HepG2 (cell line): ENCODE data around the gene RARA. TPM values are rescaled to one million over a fixed set of nuclear protein-coding genes. Genes with fewer than 3 reads are reported as not detected.

Experiments used
- ATF7 ChIP-seq, 2 experiments: fragments of 450-650 bp in 1 of 2; sonication (generic) in 1 of 2; formaldehyde crosslinking in 1 of 2; IDR thresholded peaks; 2 replicates each; pipeline versions ENCODE4 v1.4.0 to v1.6.1; 2016 to 2020; ENCODE audit warnings: antibody characterized with exemption in 1 of 2, mild to moderate bottlenecking in 1 of 2, missing genetic modification reagents in 1 of 2
- DNMT1 ChIP-seq: sonication (generic); formaldehyde crosslinking; IDR thresholded peaks from 2 replicates; pipeline ENCODE4 v1.5.1; 2020; ENCODE audit warnings: mild to moderate bottlenecking, missing genetic modification reagents
- FOXK1 ChIP-seq: sonication (generic); formaldehyde crosslinking; IDR thresholded peaks from 2 replicates; pipeline ENCODE4 v1.4.0; 2020; ENCODE audit warnings: low read depth, missing genetic modification reagents, borderline replicate concordance
- HDAC1 ChIP-seq: sonication (generic); formaldehyde crosslinking; IDR thresholded peaks from 2 replicates; pipeline ENCODE4 v1.5.1; 2020; ENCODE audit warnings: mild to moderate bottlenecking, missing genetic modification reagents
- NONO ChIP-seq, 2 experiments: fragments of 450-650 bp in 1 of 2; sonication (generic) in 1 of 2; formaldehyde crosslinking in 1 of 2; IDR thresholded peaks in 1 of 2; conservative IDR thresholded peaks in 1 of 2; 2 replicates each; pipeline versions ENCODE4 v1.6.1 to v1.8.0; 2017 to 2022; ENCODE audit warnings: mild to moderate bottlenecking in 1 of 2, missing genetic modification reagents in 1 of 2, moderate library complexity in 1 of 2
- NR2F2 ChIP-seq: IDR thresholded peaks from 2 replicates; pipeline ENCODE4 v1.6.1; 2012; ENCODE audit warnings: low read depth, inconsistent platforms, borderline replicate concordance
- PAWR ChIP-seq: sonication (generic); formaldehyde crosslinking; IDR thresholded peaks from 2 replicates; pipeline ENCODE4 v1.4.0; 2020; ENCODE audit warnings: missing genetic modification reagents, mild to moderate bottlenecking, borderline replicate concordance
- SETDB1 ChIP-seq: sonication (generic); formaldehyde crosslinking; IDR thresholded peaks from 2 replicates; pipeline ENCODE4 v1.5.1; 2020; ENCODE audit warnings: missing genetic modification reagents, mild to moderate bottlenecking, borderline replicate concordance
- TBX3 ChIP-seq: fragments of 450-650 bp; IDR thresholded peaks from 2 replicates; pipeline ENCODE4 v1.6.1; 2017; ENCODE audit warnings: antibody characterized with exemption, mild to moderate bottlenecking, inconsistent platforms, borderline replicate concordance
- ZNF180 ChIP-seq: sonication (generic); formaldehyde crosslinking; IDR thresholded peaks from 2 replicates; pipeline ENCODE4 v1.4.0; 2020; ENCODE audit warnings: low read depth, missing genetic modification reagents, borderline replicate concordance
- ZNF274 ChIP-seq: sonication (generic); formaldehyde crosslinking; IDR thresholded peaks from 2 replicates; pipeline ENCODE4 v1.5.1; 2020; ENCODE audit warnings: mild to moderate bottlenecking, missing genetic modification reagents
- polyA plus RNA-seq, 8 experiments: library from polyadenylated mRNA; depleted of rRNA in 3 of 8; stranded (reverse) in 7 of 8; unstranded in 1 of 8; fragments of >200 nt; fragmentation: Illumina TruSeq in 4 of 8; extraction: Trizol in 4 of 8; gene quantifications; 2 replicates each; pipeline versions ENCODE4 v1.2.1 to v1.2.3, GENCODE V29; 2011 to 2016; ENCODE audit warnings: low read depth in 4 of 8, missing spikeins in 1 of 8, mixed read lengths in 1 of 8; ENCODE audit not compliant: insufficient read depth in 1 of 8
- total RNA-seq, 5 experiments: library from RNA; depleted of rRNA; stranded (reverse); fragments of >200 nt; fragmentation: Illumina TruSeq; extraction: Trizol; gene quantifications; 2 replicates each; pipeline ENCODE4 v1.2.3, GENCODE V29; 2016; ENCODE audit warnings: low read depth in 1 of 5
- TF ChIP-seq, protein P1 (sequence below): sonication (generic); formaldehyde crosslinking; IDR thresholded peaks from 2 replicates; pipeline ENCODE4 v1.4.0; 2020; ENCODE audit warnings: missing genetic modification reagents, borderline replicate concordance
- TF ChIP-seq, protein P2 (sequence below): sonication (generic); formaldehyde crosslinking; IDR thresholded peaks from 2 replicates; pipeline ENCODE4 v1.8.0; 2022; ENCODE audit warnings: missing genetic modification reagents, mild to moderate bottlenecking, borderline replicate concordance
- TF ChIP-seq, protein P3 (sequence below): IDR thresholded peaks from 2 replicates; pipeline ENCODE4 v1.6.1; 2016; ENCODE audit warnings: low read depth, control low read depth
- TF ChIP-seq, protein P4 (sequence below): sonication (generic); formaldehyde crosslinking; IDR thresholded peaks from 2 replicates; pipeline ENCODE4 v1.5.1; 2020; ENCODE audit warnings: mild to moderate bottlenecking, missing genetic modification reagents, moderate library complexity
- TF ChIP-seq, protein P5 (sequence below): sonication (generic); formaldehyde crosslinking; IDR thresholded peaks from 2 replicates; pipeline ENCODE4 v1.5.0; 2020; ENCODE audit warnings: missing genetic modification reagents

RARA gene
- total and polyA plus RNA-seq, 2 of the 13 experiments (the other 11 are each of a cell fraction or from before 2014, with no cell fraction given): 6.4 to 8.6 TPM

DNA sequence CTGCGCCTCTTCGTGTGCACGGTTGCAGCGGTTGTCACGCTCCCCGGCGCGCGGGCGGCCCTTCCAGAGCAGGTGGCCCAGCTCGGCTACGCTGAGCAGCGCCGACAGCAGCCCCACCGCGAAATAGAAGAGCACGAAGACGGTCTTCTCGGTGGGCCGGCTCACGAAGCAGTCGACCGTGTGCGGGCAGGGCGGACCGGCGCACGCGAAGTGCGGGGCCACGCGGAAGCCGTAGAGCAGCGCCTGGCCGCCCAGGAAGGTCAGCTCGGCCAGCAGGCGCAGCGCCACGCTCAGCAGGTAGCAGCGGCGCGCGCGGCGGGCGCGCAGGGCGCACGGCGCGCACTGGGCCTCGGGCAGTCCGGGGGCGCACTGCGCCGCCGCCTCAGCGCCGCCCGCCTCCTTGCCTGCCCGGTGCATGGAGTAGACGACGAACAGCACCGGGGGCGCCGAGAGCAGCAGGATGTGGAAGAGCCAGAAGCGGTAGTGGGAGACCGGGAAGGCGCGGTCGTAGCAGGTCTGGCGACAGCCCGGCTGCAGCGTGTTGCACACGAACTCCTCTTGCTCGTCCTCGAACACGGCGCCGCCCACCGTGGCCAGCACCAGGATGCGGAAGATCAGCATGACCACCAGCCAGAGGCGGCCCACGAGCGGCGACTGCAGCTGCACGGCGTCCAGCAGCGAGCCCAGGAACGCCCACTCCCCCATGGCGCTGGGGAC is 54.3 kb downstream of the RARA start (continued):
- TF ChIP-seq, protein P1, sequence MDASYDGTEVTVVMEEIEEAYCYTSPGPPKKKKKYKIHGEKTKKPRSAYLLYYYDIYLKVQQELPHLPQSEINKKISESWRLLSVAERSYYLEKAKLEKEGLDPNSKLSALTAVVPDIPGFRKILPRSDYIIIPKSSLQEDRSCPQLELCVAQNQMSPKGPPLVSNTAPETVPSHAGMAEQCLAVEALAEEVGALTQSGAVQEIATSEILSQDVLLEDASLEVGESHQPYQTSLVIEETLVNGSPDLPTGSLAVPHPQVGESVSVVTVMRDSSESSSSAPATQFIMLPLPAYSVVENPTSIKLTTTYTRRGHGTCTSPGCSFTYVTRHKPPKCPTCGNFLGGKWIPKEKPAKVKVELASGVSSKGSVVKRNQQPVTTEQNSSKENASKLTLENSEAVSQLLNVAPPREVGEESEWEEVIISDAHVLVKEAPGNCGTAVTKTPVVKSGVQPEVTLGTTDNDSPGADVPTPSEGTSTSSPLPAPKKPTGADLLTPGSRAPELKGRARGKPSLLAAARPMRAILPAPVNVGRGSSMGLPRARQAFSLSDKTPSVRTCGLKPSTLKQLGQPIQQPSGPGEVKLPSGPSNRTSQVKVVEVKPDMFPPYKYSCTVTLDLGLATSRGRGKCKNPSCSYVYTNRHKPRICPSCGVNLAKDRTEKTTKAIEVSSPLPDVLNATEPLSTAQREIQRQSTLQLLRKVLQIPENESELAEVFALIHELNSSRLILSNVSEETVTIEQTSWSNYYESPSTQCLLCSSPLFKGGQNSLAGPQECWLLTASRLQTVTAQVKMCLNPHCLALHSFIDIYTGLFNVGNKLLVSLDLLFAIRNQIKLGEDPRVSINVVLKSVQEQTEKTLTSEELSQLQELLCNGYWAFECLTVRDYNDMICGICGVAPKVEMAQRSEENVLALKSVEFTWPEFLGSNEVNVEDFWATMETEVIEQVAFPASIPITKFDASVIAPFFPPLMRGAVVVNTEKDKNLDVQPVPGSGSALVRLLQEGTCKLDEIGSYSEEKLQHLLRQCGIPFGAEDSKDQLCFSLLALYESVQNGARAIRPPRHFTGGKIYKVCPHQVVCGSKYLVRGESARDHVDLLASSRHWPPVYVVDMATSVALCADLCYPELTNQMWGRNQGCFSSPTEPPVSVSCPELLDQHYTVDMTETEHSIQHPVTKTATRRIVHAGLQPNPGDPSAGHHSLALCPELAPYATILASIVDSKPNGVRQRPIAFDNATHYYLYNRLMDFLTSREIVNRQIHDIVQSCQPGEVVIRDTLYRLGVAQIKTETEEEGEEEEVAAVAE (CRISPR knock-in tag): no peak
- TF ChIP-seq, protein P2, sequence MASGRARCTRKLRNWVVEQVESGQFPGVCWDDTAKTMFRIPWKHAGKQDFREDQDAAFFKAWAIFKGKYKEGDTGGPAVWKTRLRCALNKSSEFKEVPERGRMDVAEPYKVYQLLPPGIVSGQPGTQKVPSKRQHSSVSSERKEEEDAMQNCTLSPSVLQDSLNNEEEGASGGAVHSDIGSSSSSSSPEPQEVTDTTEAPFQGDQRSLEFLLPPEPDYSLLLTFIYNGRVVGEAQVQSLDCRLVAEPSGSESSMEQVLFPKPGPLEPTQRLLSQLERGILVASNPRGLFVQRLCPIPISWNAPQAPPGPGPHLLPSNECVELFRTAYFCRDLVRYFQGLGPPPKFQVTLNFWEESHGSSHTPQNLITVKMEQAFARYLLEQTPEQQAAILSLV (CRISPR knock-in tag): no peak
- TF ChIP-seq NR2F2 (no peak), SETDB1 (CRISPR knock-in tag) (no peak), TBX3 (no peak), DNMT1 (no peak), HDAC1 (CRISPR knock-in tag) (no peak), ZNF274 (CRISPR knock-in tag) (no peak), FOXK1 (CRISPR knock-in tag) (no peak), PAWR (CRISPR knock-in tag) (no peak), ZNF180 (CRISPR knock-in tag) (no peak), ATF7 (IDR thresholded peaks at IDR 0.05) (no peak), ATF7 (CRISPR knock-in tag; IDR thresholded peaks at IDR 0.05) (0 out of 2 replicates have a peak, but pooled peaks have one; percentile 7), NONO (IDR thresholded peaks at IDR 0.05) (no peak), NONO (CRISPR knock-in tag; conservative IDR thresholded peaks at IDR 0.05) (no peak)
- TF ChIP-seq, protein P3, sequence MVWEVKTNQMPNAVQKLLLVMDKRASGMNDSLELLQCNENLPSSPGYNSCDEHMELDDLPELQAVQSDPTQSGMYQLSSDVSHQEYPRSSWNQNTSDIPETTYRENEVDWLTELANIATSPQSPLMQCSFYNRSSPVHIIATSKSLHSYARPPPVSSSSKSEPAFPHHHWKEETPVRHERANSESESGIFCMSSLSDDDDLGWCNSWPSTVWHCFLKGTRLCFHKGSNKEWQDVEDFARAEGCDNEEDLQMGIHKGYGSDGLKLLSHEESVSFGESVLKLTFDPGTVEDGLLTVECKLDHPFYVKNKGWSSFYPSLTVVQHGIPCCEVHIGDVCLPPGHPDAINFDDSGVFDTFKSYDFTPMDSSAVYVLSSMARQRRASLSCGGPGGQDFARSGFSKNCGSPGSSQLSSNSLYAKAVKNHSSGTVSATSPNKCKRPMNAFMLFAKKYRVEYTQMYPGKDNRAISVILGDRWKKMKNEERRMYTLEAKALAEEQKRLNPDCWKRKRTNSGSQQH (CRISPR knock-in tag): no peak
- TF ChIP-seq, protein P4, sequence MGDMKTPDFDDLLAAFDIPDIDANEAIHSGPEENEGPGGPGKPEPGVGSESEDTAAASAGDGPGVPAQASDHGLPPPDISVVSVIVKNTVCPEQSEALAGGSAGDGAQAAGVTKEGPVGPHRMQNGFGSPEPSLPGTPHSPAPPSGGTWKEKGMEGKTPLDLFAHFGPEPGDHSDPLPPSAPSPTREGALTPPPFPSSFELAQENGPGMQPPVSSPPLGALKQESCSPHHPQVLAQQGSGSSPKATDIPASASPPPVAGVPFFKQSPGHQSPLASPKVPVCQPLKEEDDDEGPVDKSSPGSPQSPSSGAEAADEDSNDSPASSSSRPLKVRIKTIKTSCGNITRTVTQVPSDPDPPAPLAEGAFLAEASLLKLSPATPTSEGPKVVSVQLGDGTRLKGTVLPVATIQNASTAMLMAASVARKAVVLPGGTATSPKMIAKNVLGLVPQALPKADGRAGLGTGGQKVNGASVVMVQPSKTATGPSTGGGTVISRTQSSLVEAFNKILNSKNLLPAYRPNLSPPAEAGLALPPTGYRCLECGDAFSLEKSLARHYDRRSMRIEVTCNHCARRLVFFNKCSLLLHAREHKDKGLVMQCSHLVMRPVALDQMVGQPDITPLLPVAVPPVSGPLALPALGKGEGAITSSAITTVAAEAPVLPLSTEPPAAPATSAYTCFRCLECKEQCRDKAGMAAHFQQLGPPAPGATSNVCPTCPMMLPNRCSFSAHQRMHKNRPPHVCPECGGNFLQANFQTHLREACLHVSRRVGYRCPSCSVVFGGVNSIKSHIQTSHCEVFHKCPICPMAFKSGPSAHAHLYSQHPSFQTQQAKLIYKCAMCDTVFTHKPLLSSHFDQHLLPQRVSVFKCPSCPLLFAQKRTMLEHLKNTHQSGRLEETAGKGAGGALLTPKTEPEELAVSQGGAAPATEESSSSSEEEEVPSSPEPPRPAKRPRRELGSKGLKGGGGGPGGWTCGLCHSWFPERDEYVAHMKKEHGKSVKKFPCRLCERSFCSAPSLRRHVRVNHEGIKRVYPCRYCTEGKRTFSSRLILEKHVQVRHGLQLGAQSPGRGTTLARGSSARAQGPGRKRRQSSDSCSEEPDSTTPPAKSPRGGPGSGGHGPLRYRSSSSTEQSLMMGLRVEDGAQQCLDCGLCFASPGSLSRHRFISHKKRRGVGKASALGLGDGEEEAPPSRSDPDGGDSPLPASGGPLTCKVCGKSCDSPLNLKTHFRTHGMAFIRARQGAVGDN (CRISPR knock-in tag): peak; percentile 83
- TF ChIP-seq, protein P5, sequence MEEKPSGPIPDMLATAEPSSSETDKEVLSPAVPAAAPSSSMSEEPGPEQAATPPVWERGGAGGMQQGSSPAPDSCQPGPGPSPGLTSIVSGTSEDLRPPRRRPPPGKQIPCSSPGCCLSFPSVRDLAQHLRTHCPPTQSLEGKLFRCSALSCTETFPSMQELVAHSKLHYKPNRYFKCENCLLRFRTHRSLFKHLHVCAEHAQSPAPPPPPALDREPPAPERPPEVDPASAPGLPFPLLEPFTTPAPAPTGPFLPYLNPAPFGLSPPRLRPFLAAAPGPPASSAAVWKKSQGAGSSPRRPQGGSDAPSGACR (CRISPR knock-in tag): peak; percentile 8; the same call in 1 of the 2 replicates
